Astrocyte of the spinal cord (primary cell): Measurements from ENCODE around the gene ARL8B.
A peak's percentile ranks its signal among the peaks of the same experiment; 100 is the strongest.
"Not testable (repeated sequence)": the region's sequence is repeated elsewhere in the genome, so short reads cannot be mapped to it uniquely, and the experiment has no call there.

ENCODE experiments used
- DNase-seq: peaks from one replicate; pipeline ENCODE4 v3.0.0; 2011; ENCODE audit warnings: low read depth, low spot score
- H3K4me3 ChIP-seq: 2 replicates; pipeline ENCODE4 v1.5.1; 2011; ENCODE audit warnings: low read depth, mild to moderate bottlenecking, low read length, moderate library complexity
- in situ Hi-C: cut with HindIII; loops from 2 replicates; pipeline ENCODE4 v1.10.0; 2017; ENCODE audit warnings: low sequenced_read_pairs
- TF ChIP-seq, protein P1 (sequence below): IDR thresholded peaks from 2 replicates; pipeline ENCODE4 v1.5.1; 2012; ENCODE audit warnings: low read depth, mild to moderate bottlenecking, low read length, inconsistent platforms

ARL8B gene

DNA sequence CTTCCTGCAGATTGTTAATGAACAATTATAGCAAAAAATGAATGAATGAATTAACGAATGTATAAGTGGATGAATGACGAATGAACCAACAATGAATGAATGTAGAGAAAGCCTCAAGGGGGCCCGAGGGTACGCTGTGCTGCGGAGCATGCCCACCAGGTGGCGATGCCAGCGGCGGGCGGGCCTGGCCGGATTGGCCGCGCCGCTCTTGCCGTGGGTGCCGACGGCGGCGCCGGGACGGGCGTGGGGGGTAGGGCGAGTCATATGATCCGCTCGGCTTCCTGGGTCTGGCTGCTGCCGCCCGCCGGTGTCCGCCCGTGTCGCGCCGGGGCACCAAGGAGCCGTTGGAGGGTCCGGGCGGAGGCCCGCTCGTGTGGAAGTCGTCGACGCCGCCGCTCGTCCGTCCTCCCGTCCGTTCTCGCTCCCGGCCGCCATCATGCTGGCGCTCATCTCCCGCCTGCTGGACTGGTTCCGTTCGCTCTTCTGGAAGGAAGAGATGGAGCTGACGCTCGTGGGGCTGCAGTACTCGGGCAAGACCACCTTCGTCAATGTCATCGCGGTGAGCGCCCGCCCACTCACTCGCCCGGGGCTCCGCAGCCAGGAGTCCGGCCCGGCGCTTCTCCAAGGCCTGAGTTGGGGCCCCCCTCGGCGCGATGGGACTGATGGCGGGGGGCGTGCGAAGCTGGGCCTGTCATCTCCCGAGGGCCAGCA, at the start of gene ARL8B:
Gene ARL8B, plus strand, starts transcription at position 263 of the 711 bp plus-strand sequence. Its CDS starts 174 bp downstream, at position 437.
- in situ Hi-C loops = no loop called here
- TF ChIP-seq, protein P1, sequence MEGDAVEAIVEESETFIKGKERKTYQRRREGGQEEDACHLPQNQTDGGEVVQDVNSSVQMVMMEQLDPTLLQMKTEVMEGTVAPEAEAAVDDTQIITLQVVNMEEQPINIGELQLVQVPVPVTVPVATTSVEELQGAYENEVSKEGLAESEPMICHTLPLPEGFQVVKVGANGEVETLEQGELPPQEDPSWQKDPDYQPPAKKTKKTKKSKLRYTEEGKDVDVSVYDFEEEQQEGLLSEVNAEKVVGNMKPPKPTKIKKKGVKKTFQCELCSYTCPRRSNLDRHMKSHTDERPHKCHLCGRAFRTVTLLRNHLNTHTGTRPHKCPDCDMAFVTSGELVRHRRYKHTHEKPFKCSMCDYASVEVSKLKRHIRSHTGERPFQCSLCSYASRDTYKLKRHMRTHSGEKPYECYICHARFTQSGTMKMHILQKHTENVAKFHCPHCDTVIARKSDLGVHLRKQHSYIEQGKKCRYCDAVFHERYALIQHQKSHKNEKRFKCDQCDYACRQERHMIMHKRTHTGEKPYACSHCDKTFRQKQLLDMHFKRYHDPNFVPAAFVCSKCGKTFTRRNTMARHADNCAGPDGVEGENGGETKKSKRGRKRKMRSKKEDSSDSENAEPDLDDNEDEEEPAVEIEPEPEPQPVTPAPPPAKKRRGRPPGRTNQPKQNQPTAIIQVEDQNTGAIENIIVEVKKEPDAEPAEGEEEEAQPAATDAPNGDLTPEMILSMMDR = peak; percentile 94
- H3K4me3 ChIP-seq = peak within 1 kb of the TSS; percentile 99
- peak; percentile 90 for DNase-seq

DNA sequence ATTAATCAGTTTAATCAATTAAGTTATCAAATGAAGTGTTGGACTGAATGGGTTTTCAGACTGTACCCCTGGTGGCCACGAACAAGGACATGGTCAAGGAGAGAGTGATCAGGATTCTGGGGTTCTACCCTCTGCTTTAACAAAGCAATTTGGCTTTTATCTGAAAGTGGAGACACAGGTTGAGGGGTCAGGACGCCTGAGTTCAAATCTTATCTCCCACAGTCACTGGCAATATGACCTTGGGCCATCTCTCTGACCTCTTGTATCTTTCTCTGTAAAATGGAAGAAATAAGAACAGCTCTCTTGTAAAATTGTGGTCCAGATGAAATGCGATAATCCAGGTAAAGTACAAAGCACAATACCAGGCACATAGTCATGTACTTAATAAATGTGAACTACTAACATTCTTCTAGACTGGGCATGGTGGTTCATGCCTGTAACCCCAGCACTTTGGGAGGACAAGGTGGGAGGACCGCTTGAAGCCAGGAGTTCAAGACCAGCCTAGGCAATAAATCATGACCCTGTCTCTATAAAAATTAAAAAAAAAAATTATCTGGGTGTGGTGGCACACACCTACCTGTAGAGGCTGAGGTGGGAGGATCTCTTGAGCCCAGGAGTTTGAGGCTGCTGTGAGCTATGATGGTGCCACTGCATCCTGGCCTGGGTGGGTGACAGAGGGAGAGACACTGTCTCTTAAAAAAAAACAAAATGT, 48.6 kb upstream of the ARL8B start:
- TF ChIP-seq, protein P1 = no peak
- H3K4me3 ChIP-seq = no peak overlapping the region
- DNase-seq = no peak
- in situ Hi-C loops = no loop called here

GRCh38 chr3:5078151-5078550, 43.9 kb upstream of the ARL8B start:
- peak; percentile 25 for DNase-seq
- no peak overlapping the region for H3K4me3 ChIP-seq
- in situ Hi-C loops = no loop called here
- TF ChIP-seq, protein P1 = no peak

- no peak overlapping the region for H3K4me3 ChIP-seq
- DNase-seq = no peak
- TF ChIP-seq, protein P1 = no peak
- in situ Hi-C loops = no loop called here
Measured at GRCh38 chr3:5079761-5080160, 42.3 kb upstream of the ARL8B start.

GRCh38 chr3:5080779-5081550, 41.1 kb upstream of the ARL8B start:
- H3K4me3 ChIP-seq = no peak overlapping the region
- DNase-seq = no peak
- TF ChIP-seq, protein P1 = no peak
- in situ Hi-C loops = no loop called here

GRCh38 chr3:5081973-5082788, 39.9 kb upstream of the ARL8B start:
- in situ Hi-C loops, H3K4me3 ChIP-seq, DNase-seq: not testable (repeated sequence)
